ENCODE data around the gene DNAH17.

Gene DNAH17

GRCh38 chr17:78395155-78395554 lies 182.0 kb downstream of the DNAH17 start:
- Histone ChIP-seq H3K4me3 (ENCODE audit: insufficient read depth in 1 of 2, low read depth in 1 of 2, low read length in 2 of 2) (no peak overlapping the region), H4K91ac (ENCODE audit: low read length) (no peak overlapping the region), H3K79me1 (replicated peaks; ENCODE audit: low read length, poor library complexity, severe bottlenecking) (peaks cover 18% of the 10 kb centered on the region), H3K9me3 (ENCODE audit: control insufficient read depth, low read length) (no peaks in the 10 kb centered on the region), H3K14ac (ENCODE audit: low read length in 2 of 2) (no peak overlapping the region), H3K4me1 (ENCODE audit: control insufficient read depth, insufficient read depth, low read depth, low read length) (peaks cover 53% of the 10 kb centered on the region), H2AFZ (ENCODE audit: low read depth, low read length) (no peak overlapping the region), H3K27ac (ENCODE audit: low read length, poor library complexity, severe bottlenecking) (no peak overlapping the region), H2AK5ac (ENCODE audit: low read length, severe bottlenecking) (no peak overlapping the region), H3K4me2 (ENCODE audit: low read length, poor library complexity, severe bottlenecking) (no peak overlapping the region), H3K18ac (ENCODE audit: low read depth in 1 of 2, low read length in 2 of 2) (no peak overlapping the region), H4K8ac (ENCODE audit: low read length) (no peak overlapping the region), H3K27me3 (ENCODE audit: control insufficient read depth in 1 of 2, insufficient read depth in 1 of 2, low read length in 2 of 2) (no peaks in the 10 kb centered on the region), H3K36me3 (ENCODE audit: control insufficient read depth in 1 of 2, insufficient read depth in 2 of 2, low read depth in 1 of 2, low read length in 2 of 2) (peaks cover 54 to 59% of the 10 kb centered on the region in 2 experiments), H2BK12ac (ENCODE audit: low read length in 2 of 2) (no peak overlapping the region), H3K9ac (ENCODE audit: low read length) (no peak overlapping the region), H2BK5ac (ENCODE audit: low read depth, low read length, poor library complexity, severe bottlenecking) (no peak overlapping the region), H3K4ac (ENCODE audit: low read depth in 1 of 2, low read length in 2 of 2) (no peak overlapping the region), H3K23ac (ENCODE audit: low read length in 2 of 2) (no peak overlapping the region), H2BK15ac (ENCODE audit: low read depth, poor library complexity, severe bottlenecking) (no peak overlapping the region), H2BK120ac (ENCODE audit: low read depth, low read length) (no peak overlapping the region)
- DNase-seq = no peak
- WGBS = 69% methylated on average over 2 of the region's 2 CpGs

DNA sequence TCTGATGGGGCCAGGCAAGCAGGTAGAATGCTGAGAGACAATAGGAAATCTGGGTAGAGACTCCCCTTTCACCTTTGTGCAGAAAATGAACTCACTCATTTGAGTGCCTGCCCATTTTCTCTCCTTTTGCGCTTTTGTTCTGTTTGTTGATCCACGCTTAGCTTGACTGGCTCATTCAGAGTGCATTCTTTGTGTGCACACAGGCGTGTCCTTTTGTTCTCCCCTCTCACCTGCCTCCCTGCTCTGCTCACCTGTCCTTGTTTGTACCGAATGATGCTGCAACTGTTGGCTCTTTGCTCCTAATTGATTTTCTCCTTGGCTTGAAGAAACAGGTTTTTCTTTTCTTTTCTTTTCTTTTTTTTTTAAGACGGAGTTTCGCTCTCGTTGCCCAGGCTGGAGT lies 183.0 kb downstream of the DNAH17 start:
- H3K4me2 ChIP-seq (ENCODE audit: low read length, poor library complexity, severe bottlenecking) = no peak overlapping the region
- H2AFZ ChIP-seq (ENCODE audit: low read depth, low read length) = no peak overlapping the region
- H3K4me3 ChIP-seq (ENCODE audit: insufficient read depth in 1 of 2, low read depth in 1 of 2, low read length in 2 of 2) = no peak overlapping the region
- H3K27me3 ChIP-seq (ENCODE audit: control insufficient read depth in 1 of 2, insufficient read depth in 1 of 2, low read length in 2 of 2) = no peaks in the 10 kb centered on the region
- DNase-seq = no peak
- H3K18ac ChIP-seq (ENCODE audit: low read depth in 1 of 2, low read length in 2 of 2) = no peak overlapping the region
- H3K23ac ChIP-seq (ENCODE audit: low read length in 2 of 2) = no peak overlapping the region
- no peak overlapping the region for H2BK12ac ChIP-seq (ENCODE audit: low read length in 2 of 2)
- no peak overlapping the region for H2BK5ac ChIP-seq (ENCODE audit: low read depth, low read length, poor library complexity, severe bottlenecking)
- no peak overlapping the region for H2BK15ac ChIP-seq (ENCODE audit: low read depth, poor library complexity, severe bottlenecking)
- no peak overlapping the region for H4K91ac ChIP-seq (ENCODE audit: low read length)
- 97% methylated on average over 7 of the region's 7 CpGs for WGBS
- peak overlapping the region; percentile 36 for H2AK5ac ChIP-seq (ENCODE audit: low read length, severe bottlenecking)
- no peak overlapping the region for H4K8ac ChIP-seq (ENCODE audit: low read length)
- H3K4me1 ChIP-seq (ENCODE audit: control insufficient read depth, insufficient read depth, low read depth, low read length) = peaks cover 52% of the 10 kb centered on the region
- no peaks in the 10 kb centered on the region for H3K9me3 ChIP-seq (ENCODE audit: control insufficient read depth, low read length)
- H3K4ac ChIP-seq (ENCODE audit: low read depth in 1 of 2, low read length in 2 of 2) = no peak overlapping the region
- peaks cover 11% of the 10 kb centered on the region for H3K79me1 ChIP-seq (replicated peaks; ENCODE audit: low read length, poor library complexity, severe bottlenecking)
- peaks cover 45 to 50% of the 10 kb centered on the region in 2 experiments for H3K36me3 ChIP-seq (ENCODE audit: control insufficient read depth in 1 of 2, insufficient read depth in 2 of 2, low read depth in 1 of 2, low read length in 2 of 2)
- no peak overlapping the region for H3K14ac ChIP-seq (ENCODE audit: low read length in 2 of 2)
- no peak overlapping the region for H2BK120ac ChIP-seq (ENCODE audit: low read depth, low read length)
- no peak overlapping the region for H3K9ac ChIP-seq (ENCODE audit: low read length)
- H3K27ac ChIP-seq (ENCODE audit: low read length, poor library complexity, severe bottlenecking) = no peak overlapping the region

DNA sequence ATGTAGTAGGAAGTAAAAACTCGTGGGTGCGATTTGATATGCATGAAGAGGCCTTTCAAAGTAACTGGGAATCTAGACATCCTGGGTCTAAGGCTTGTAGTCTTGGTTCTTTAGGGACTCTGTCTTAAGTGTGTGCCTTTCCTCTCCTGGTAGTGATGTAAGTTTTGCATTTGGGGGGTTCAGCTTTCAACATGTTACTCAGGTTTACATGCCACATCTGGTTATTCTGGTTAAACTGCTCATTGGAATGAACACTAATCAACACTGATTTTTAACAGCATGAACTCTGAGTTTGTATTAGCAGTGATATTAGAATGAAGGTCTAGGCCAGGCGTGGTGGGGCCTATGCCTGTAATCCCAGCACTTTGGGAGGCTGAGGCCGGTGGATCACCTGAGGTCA lies 183.6 kb downstream of the DNAH17 start:
- H3K18ac ChIP-seq (ENCODE audit: low read depth in 1 of 2, low read length in 2 of 2) = no peak overlapping the region
- no peak overlapping the region for H2BK5ac ChIP-seq (ENCODE audit: low read depth, low read length, poor library complexity, severe bottlenecking)
- no peak overlapping the region for H3K23ac ChIP-seq (ENCODE audit: low read length in 2 of 2)
- peaks cover 5% of the 10 kb centered on the region for H3K79me1 ChIP-seq (replicated peaks; ENCODE audit: low read length, poor library complexity, severe bottlenecking)
- no peak overlapping the region for H3K9ac ChIP-seq (ENCODE audit: low read length)
- no peak overlapping the region for H3K14ac ChIP-seq (ENCODE audit: low read length in 2 of 2)
- H2BK15ac ChIP-seq (ENCODE audit: low read depth, poor library complexity, severe bottlenecking) = no peak overlapping the region
- 97% methylated on average over 4 of the region's 4 CpGs for WGBS
- H2BK120ac ChIP-seq (ENCODE audit: low read depth, low read length) = no peak overlapping the region
- no peak overlapping the region for H3K4me3 ChIP-seq (ENCODE audit: insufficient read depth in 1 of 2, low read depth in 1 of 2, low read length in 2 of 2)
- DNase-seq = no peak
- peaks cover 40 to 43% of the 10 kb centered on the region in 2 experiments for H3K36me3 ChIP-seq (ENCODE audit: control insufficient read depth in 1 of 2, insufficient read depth in 2 of 2, low read depth in 1 of 2, low read length in 2 of 2)
- peaks cover 50% of the 10 kb centered on the region for H3K4me1 ChIP-seq (ENCODE audit: control insufficient read depth, insufficient read depth, low read depth, low read length)
- no peak overlapping the region for H3K27ac ChIP-seq (ENCODE audit: low read length, poor library complexity, severe bottlenecking)
- H4K8ac ChIP-seq (ENCODE audit: low read length) = no peak overlapping the region
- H3K4me2 ChIP-seq (ENCODE audit: low read length, poor library complexity, severe bottlenecking) = no peak overlapping the region
- no peak overlapping the region for H4K91ac ChIP-seq (ENCODE audit: low read length)
- H2AK5ac ChIP-seq (ENCODE audit: low read length, severe bottlenecking) = no peak overlapping the region
- H3K27me3 ChIP-seq (ENCODE audit: control insufficient read depth in 1 of 2, insufficient read depth in 1 of 2, low read length in 2 of 2) = no peaks in the 10 kb centered on the region
- no peak overlapping the region for H2AFZ ChIP-seq (ENCODE audit: low read depth, low read length)
- H3K4ac ChIP-seq (ENCODE audit: low read depth in 1 of 2, low read length in 2 of 2) = no peak overlapping the region
- H3K9me3 ChIP-seq (ENCODE audit: control insufficient read depth, low read length) = no peaks in the 10 kb centered on the region
- H2BK12ac ChIP-seq (ENCODE audit: low read length in 2 of 2) = no peak overlapping the region

- H3K4me3 ChIP-seq (ENCODE audit: insufficient read depth in 1 of 2, low read depth in 1 of 2, low read length in 2 of 2) = no peak overlapping the region
- no peak overlapping the region for H3K4me2 ChIP-seq (ENCODE audit: low read length, poor library complexity, severe bottlenecking)
- no peak overlapping the region for H2BK120ac ChIP-seq (ENCODE audit: low read depth, low read length)
- no peak overlapping the region for H3K9ac ChIP-seq (ENCODE audit: low read length)
- no peak overlapping the region for H2BK15ac ChIP-seq (ENCODE audit: low read depth, poor library complexity, severe bottlenecking)
- H2BK12ac ChIP-seq (ENCODE audit: low read length in 2 of 2) = peak overlapping the region in 1 of 2 experiments; percentile 54
- peak overlapping the region; percentile 87 for H3K27ac ChIP-seq (ENCODE audit: low read length, poor library complexity, severe bottlenecking)
- H3K36me3 ChIP-seq (ENCODE audit: control insufficient read depth in 1 of 2, insufficient read depth in 2 of 2, low read depth in 1 of 2, low read length in 2 of 2) = peaks cover 33 to 36% of the 10 kb centered on the region in 2 experiments
- peak overlapping the region in 1 of 2 experiments; percentile 83 for H3K23ac ChIP-seq (ENCODE audit: low read length in 2 of 2)
- no peaks in the 10 kb centered on the region for H3K9me3 ChIP-seq (ENCODE audit: control insufficient read depth, low read length)
- peak overlapping the region; percentile 38 for H4K8ac ChIP-seq (ENCODE audit: low read length)
- no peaks in the 10 kb centered on the region for H3K27me3 ChIP-seq (ENCODE audit: control insufficient read depth in 1 of 2, insufficient read depth in 1 of 2, low read length in 2 of 2)
- H3K14ac ChIP-seq (ENCODE audit: low read length in 2 of 2) = no peak overlapping the region
- peak overlapping the region; percentile 83 for H2AK5ac ChIP-seq (ENCODE audit: low read length, severe bottlenecking)
- H3K18ac ChIP-seq (ENCODE audit: low read depth in 1 of 2, low read length in 2 of 2) = peak overlapping the region; percentile 57 to 74
- no peak overlapping the region for H2AFZ ChIP-seq (ENCODE audit: low read depth, low read length)
- WGBS = over 99% methylated on average over 5 of the region's 6 CpGs
- peaks cover 48% of the 10 kb centered on the region for H3K4me1 ChIP-seq (ENCODE audit: control insufficient read depth, insufficient read depth, low read depth, low read length)
- H2BK5ac ChIP-seq (ENCODE audit: low read depth, low read length, poor library complexity, severe bottlenecking) = peak overlapping the region; percentile 54
- no peak overlapping the region for H4K91ac ChIP-seq (ENCODE audit: low read length)
- peak overlapping the region in 1 of 2 experiments; percentile 80 for H3K4ac ChIP-seq (ENCODE audit: low read depth in 1 of 2, low read length in 2 of 2)
- no peak for DNase-seq
- peaks cover 5% of the 10 kb centered on the region for H3K79me1 ChIP-seq (replicated peaks; ENCODE audit: low read length, poor library complexity, severe bottlenecking)
Measured at GRCh38 chr17:78392295-78392694, 184.9 kb downstream of the DNAH17 start.
